Adrenal gland (tissue), 5 donors: Measurements from ENCODE around the gene PIK3C2G.

Source experiments
- POLR2A ChIP-seq, 2 donors: fragments of 450-650 bp; IDR thresholded peaks; one replicate each; pipeline ENCODE4 v1.6.1; 2017; ENCODE audit warnings: antibody characterized with exemption in 2 of 2, mild to moderate bottlenecking in 2 of 2, moderate library complexity in 1 of 2
- TF ChIP-seq, protein P1 (sequence below), 6 experiments: fragments of 450-650 bp in 4 of 6; fragments of 200-600 bp in 2 of 6; sonication (generic) in 1 of 6; IDR thresholded peaks; 1 replicate in 5 of 6; 2 replicates in 1 of 6; pipeline versions ENCODE4 v1.5.1 to v1.8.0; 2016 to 2021; ENCODE audit warnings: antibody characterized with exemption in 6 of 6, mild to moderate bottlenecking in 2 of 6, moderate library complexity in 1 of 6
- donor health status: DM: no; HTN: no; CAD: no.

DNA sequence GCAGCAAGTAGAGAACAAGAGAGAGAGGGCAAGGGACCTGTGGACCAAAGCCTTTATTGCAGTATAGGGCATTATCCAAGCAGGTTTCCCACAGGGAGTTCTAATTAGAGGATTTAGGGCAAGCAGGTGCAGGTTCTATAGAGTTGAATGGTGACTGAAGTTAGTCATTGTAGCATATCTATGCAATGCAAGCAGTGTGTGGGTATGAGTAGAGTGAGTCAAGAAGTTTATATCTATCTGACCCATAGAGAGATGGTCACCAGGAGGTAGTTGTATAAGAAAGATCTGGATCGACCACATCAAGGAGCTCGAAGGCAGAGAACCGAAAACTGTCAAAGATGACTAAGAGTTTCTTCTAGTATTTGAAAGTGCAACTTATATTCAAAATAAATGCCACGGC, 309.2 kb downstream of the PIK3C2G start:
- TF ChIP-seq, protein P1, sequence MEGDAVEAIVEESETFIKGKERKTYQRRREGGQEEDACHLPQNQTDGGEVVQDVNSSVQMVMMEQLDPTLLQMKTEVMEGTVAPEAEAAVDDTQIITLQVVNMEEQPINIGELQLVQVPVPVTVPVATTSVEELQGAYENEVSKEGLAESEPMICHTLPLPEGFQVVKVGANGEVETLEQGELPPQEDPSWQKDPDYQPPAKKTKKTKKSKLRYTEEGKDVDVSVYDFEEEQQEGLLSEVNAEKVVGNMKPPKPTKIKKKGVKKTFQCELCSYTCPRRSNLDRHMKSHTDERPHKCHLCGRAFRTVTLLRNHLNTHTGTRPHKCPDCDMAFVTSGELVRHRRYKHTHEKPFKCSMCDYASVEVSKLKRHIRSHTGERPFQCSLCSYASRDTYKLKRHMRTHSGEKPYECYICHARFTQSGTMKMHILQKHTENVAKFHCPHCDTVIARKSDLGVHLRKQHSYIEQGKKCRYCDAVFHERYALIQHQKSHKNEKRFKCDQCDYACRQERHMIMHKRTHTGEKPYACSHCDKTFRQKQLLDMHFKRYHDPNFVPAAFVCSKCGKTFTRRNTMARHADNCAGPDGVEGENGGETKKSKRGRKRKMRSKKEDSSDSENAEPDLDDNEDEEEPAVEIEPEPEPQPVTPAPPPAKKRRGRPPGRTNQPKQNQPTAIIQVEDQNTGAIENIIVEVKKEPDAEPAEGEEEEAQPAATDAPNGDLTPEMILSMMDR (IDR thresholded peaks at IDR 0.05) = no peak
- TF ChIP-seq POLR2A (IDR thresholded peaks at IDR 0.05) = no peak
